Mesendoderm (in vitro differentiated cells): ENCODE results near the gene CHRNA3.

Experiments
- DNase-seq: peaks from one replicate; pipeline ENCODE4 v3.0.0; 2013
- H2AK5ac ChIP-seq: 2 replicates; pipeline ENCODE4 v1.6.1; 2013; ENCODE audit warnings: low read length, inconsistent platforms
- H2BK120ac ChIP-seq: 2 replicates; pipeline ENCODE4 v1.6.1; 2013; ENCODE audit warnings: low read depth, mild to moderate bottlenecking, low read length, moderate library complexity, mixed read lengths
- H2BK15ac ChIP-seq: replicated peaks from 2 replicates; pipeline ENCODE4 v1.6.1; 2013; ENCODE audit warnings: low read depth, mild to moderate bottlenecking, moderate library complexity
- H2BK5ac ChIP-seq: 2 replicates; pipeline ENCODE4 v1.6.1; 2013; ENCODE audit warnings: low read length, inconsistent platforms
- H3K18ac ChIP-seq: 2 replicates; pipeline ENCODE4 v1.6.1; 2013; ENCODE audit warnings: mild to moderate bottlenecking, low read length, mixed read lengths
- H3K23ac ChIP-seq: one replicate; pipeline ENCODE4 v1.6.1; 2013; ENCODE audit warnings: low read length
- H3K27ac ChIP-seq: 2 replicates; pipeline ENCODE4 v1.5.1; 2013; ENCODE audit warnings: low read depth, mild to moderate bottlenecking, inconsistent platforms, low read length, moderate library complexity
- H3K27me3 ChIP-seq: 2 replicates; pipeline ENCODE4 v1.6.1; 2013; ENCODE audit warnings: low read length, control low read depth, mild to moderate bottlenecking, inconsistent platforms; ENCODE audit not compliant: insufficient read depth, poor library complexity
- H3K36me3 ChIP-seq: 2 replicates; pipeline ENCODE4 v1.6.1; 2013; ENCODE audit warnings: low read length, inconsistent platforms; ENCODE audit not compliant: control insufficient read depth, insufficient read depth
- H3K4ac ChIP-seq: one replicate; pipeline ENCODE4 v1.6.1; 2013; ENCODE audit warnings: low read depth, mild to moderate bottlenecking, low read length, moderate library complexity
- H3K4me1 ChIP-seq: 2 replicates; pipeline ENCODE4 v1.6.1; 2013; ENCODE audit warnings: low read depth, low read length, inconsistent platforms; ENCODE audit not compliant: control insufficient read depth
- H3K4me2 ChIP-seq: 2 replicates; pipeline ENCODE4 v1.6.1; 2013; ENCODE audit warnings: low read length
- H3K4me3 ChIP-seq: 2 replicates; pipeline ENCODE4 v1.5.1; 2013; ENCODE audit warnings: mild to moderate bottlenecking, low read length
- H3K56ac ChIP-seq: one replicate; pipeline ENCODE4 v1.6.1; 2013; ENCODE audit warnings: low read length
- H3K79me1 ChIP-seq: 2 replicates; pipeline ENCODE4 v1.6.1; 2013; ENCODE audit warnings: low read length, inconsistent platforms
- H3K79me2 ChIP-seq: 2 replicates; pipeline ENCODE4 v1.6.1; 2013; ENCODE audit warnings: mild to moderate bottlenecking, low read length; ENCODE audit not compliant: control insufficient read depth, insufficient read depth
- H3K9ac ChIP-seq: 2 replicates; pipeline ENCODE4 v1.6.1; 2013; ENCODE audit warnings: low read length, inconsistent platforms
- H4K5ac ChIP-seq: one replicate; pipeline ENCODE4 v1.6.1; 2013; ENCODE audit warnings: low read length
- H4K8ac ChIP-seq: one replicate; pipeline ENCODE4 v1.6.1; 2013; ENCODE audit warnings: low read depth, mild to moderate bottlenecking, control low read depth, low read length, moderate library complexity
- WGBS: extraction: QIAGEN DNeasy Blood & Tissue Kit; methylation state at CpG from one replicate; pipeline ENCODE4 v1.1.7; 2013; ENCODE audit warnings: low lambda C conversion rate, missing lambda C conversion rate; ENCODE audit not compliant: insufficient coverage; ENCODE audit errors: extremely low coverage; 5-methylcytosine and 5-hydroxymethylcytosine counted together

Gene CHRNA3

GRCh38 chr15:78662028-78662427 is 41.2 kb upstream of the CHRNA3 start:
- H3K4me3 ChIP-seq, result no peak overlapping the region
- H3K79me1 ChIP-seq, result no peaks in the 10 kb centered on the region
- no peak overlapping the region for H3K9ac ChIP-seq
- H3K27ac ChIP-seq, result no peak overlapping the region
- no peaks in the 10 kb centered on the region for H3K27me3 ChIP-seq
- H2AK5ac ChIP-seq, result no peak overlapping the region
- no peaks in the 10 kb centered on the region for H3K79me2 ChIP-seq
- H4K5ac ChIP-seq, result no peak overlapping the region
- no CpG with 5 or more reads among the region's 5 CpGs for WGBS
- H2BK15ac ChIP-seq, result no peak overlapping the region
- no peak overlapping the region for H4K8ac ChIP-seq
- H2BK120ac ChIP-seq, result no peak overlapping the region
- H3K18ac ChIP-seq, result no peak overlapping the region
- H3K4me2 ChIP-seq, result no peak overlapping the region
- no peak overlapping the region for H3K56ac ChIP-seq
- H2BK5ac ChIP-seq, result no peak overlapping the region
- no peak overlapping the region for H3K4ac ChIP-seq
- H3K4me1 ChIP-seq, result no peaks in the 10 kb centered on the region
- H3K23ac ChIP-seq, result no peak overlapping the region
- H3K36me3 ChIP-seq, result no peaks in the 10 kb centered on the region
- no peak for DNase-seq

DNA sequence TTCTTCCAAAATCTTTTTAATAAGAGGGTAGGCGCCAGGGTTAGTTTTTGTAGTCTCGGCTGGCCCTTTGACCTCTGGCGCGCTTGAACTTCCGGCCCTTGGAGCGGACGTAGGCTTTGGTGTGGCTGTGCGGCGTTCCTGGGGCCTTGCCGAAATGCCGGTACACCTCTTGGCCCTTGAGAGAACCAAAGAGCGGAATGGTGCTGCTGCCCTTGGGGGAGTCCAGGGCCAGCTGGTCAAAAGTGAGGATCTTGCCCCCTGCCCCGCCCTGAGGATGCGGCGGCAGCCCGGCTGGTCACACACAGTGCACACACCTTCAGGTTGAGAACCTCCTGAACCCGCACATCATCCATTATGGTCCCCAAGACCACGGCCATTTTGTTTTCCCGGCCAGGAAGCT is 40.2 kb upstream of the CHRNA3 start:
- Histone ChIP-seq H3K9ac (no peak overlapping the region), H4K5ac (no peak overlapping the region), H3K18ac (no peak overlapping the region), H3K27ac (no peak overlapping the region), H3K79me1 (no peaks in the 10 kb centered on the region), H3K23ac (no peak overlapping the region), H3K56ac (no peak overlapping the region), H3K4me1 (no peaks in the 10 kb centered on the region), H3K4me3 (no peak overlapping the region), H3K79me2 (no peaks in the 10 kb centered on the region), H3K4ac (no peak overlapping the region), H4K8ac (no peak overlapping the region), H3K27me3 (no peaks in the 10 kb centered on the region), H2BK15ac (no peak overlapping the region), H2AK5ac (no peak overlapping the region), H3K4me2 (no peak overlapping the region), H3K36me3 (no peaks in the 10 kb centered on the region), H2BK120ac (no peak overlapping the region), H2BK5ac (no peak overlapping the region)
- WGBS, result no CpG with 5 or more reads among the region's 19 CpGs
- no peak for DNase-seq

GRCh38 chr15:78660584-78660983 is 39.8 kb upstream of the CHRNA3 start:
- no peak for DNase-seq
- Histone ChIP-seq H2BK5ac (no peak overlapping the region), H3K9ac (no peak overlapping the region)

DNA sequence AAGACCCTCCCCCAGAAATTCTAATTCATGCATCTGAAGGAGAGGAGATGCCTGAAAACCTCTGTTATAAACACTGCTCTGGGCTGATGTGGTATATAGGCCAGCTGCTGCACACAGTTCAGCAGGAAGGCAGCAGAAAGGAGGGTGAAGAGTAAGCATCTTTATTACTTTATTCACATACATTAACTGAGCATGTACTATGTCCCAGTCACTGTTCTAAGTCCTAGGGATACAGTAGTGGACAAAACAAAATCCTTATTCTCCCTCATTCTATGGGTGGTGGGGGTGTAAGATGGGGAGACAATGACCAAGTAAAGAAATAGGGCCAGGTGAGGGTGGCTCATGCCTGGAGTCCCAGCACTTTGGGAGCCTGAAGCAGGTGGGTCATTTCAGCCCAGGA is 38.0 kb upstream of the CHRNA3 start:
- no peak for DNase-seq
- no peaks in the 10 kb centered on the region for H3K36me3 ChIP-seq
- H3K27me3 ChIP-seq, result no peaks in the 10 kb centered on the region
- H3K79me1 ChIP-seq, result no peaks in the 10 kb centered on the region
- no peak overlapping the region for H3K4me3 ChIP-seq
- no peak overlapping the region for H3K9ac ChIP-seq
- no peak overlapping the region for H3K18ac ChIP-seq
- no peak overlapping the region for H2BK5ac ChIP-seq
- no peak overlapping the region for H3K56ac ChIP-seq
- H3K4me2 ChIP-seq, result no peak overlapping the region
- no peak overlapping the region for H2BK15ac ChIP-seq
- H2AK5ac ChIP-seq, result no peak overlapping the region
- no peaks in the 10 kb centered on the region for H3K4me1 ChIP-seq
- H2BK120ac ChIP-seq, result no peak overlapping the region
- H3K79me2 ChIP-seq, result no peaks in the 10 kb centered on the region
- no peak overlapping the region for H3K27ac ChIP-seq
- no peak overlapping the region for H3K23ac ChIP-seq
- no peak overlapping the region for H4K8ac ChIP-seq
- no peak overlapping the region for H4K5ac ChIP-seq
- no peak overlapping the region for H3K4ac ChIP-seq

More at GRCh38 chr15:78660584-78660983, 39.8 kb upstream of the CHRNA3 start:
- H3K79me1 ChIP-seq, result no peaks in the 10 kb centered on the region
- WGBS, result no CpG with 5 or more reads among the region's 9 CpGs
- H4K5ac ChIP-seq, result no peak overlapping the region
- no peaks in the 10 kb centered on the region for H3K4me1 ChIP-seq
- H3K27me3 ChIP-seq, result no peaks in the 10 kb centered on the region
- no peak overlapping the region for H3K18ac ChIP-seq
- no peak overlapping the region for H3K23ac ChIP-seq
- H3K4ac ChIP-seq, result no peak overlapping the region
- H2BK15ac ChIP-seq, result no peak overlapping the region
- no peak overlapping the region for H2BK120ac ChIP-seq
- no peak overlapping the region for H3K56ac ChIP-seq
- no peak overlapping the region for H3K27ac ChIP-seq
- no peak overlapping the region for H2AK5ac ChIP-seq
- H3K4me2 ChIP-seq, result no peak overlapping the region
- no peaks in the 10 kb centered on the region for H3K36me3 ChIP-seq
- H4K8ac ChIP-seq, result no peak overlapping the region
- H3K79me2 ChIP-seq, result no peaks in the 10 kb centered on the region
- no peak overlapping the region for H3K4me3 ChIP-seq

DNA sequence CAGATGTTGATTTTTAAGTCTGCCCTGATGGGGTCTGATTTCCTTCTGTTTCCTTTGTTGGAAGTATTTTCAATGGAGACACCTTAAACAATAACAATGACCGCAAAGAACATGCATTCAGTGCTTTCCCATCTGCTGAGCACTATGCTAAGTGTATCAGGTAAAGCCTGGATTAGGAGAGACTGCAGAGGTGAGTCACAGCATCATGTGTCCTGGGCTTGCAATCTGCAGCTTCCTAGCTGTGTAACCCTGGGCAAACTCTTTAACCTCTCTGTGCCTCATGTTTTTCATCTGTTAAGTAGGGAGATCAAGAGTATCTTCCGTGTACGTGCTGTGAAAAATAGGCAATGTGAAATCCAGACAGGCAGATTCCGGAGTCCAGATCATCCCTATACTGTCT is 33.5 kb upstream of the CHRNA3 start:
- no peak overlapping the region for H2AK5ac ChIP-seq
- H2BK5ac ChIP-seq, result no peak overlapping the region
- H3K4me2 ChIP-seq, result no peak overlapping the region
- no peak overlapping the region for H3K4me3 ChIP-seq
- no peaks in the 10 kb centered on the region for H3K79me2 ChIP-seq
- H3K56ac ChIP-seq, result no peak overlapping the region
- H3K23ac ChIP-seq, result no peak overlapping the region
- H3K9ac ChIP-seq, result no peak overlapping the region
- no peak overlapping the region for H4K5ac ChIP-seq
- no peak overlapping the region for H2BK120ac ChIP-seq
- H3K4ac ChIP-seq, result no peak overlapping the region
- no peaks in the 10 kb centered on the region for H3K36me3 ChIP-seq
- no peak for DNase-seq
- H2BK15ac ChIP-seq, result no peak overlapping the region
- H3K27me3 ChIP-seq, result no peaks in the 10 kb centered on the region
- no peaks in the 10 kb centered on the region for H3K79me1 ChIP-seq
- no peak overlapping the region for H4K8ac ChIP-seq
- H3K27ac ChIP-seq, result no peak overlapping the region
- WGBS, result no CpG with 5 or more reads among the region's 4 CpGs
- H3K4me1 ChIP-seq, result no peaks in the 10 kb centered on the region
- no peak overlapping the region for H3K18ac ChIP-seq

DNA sequence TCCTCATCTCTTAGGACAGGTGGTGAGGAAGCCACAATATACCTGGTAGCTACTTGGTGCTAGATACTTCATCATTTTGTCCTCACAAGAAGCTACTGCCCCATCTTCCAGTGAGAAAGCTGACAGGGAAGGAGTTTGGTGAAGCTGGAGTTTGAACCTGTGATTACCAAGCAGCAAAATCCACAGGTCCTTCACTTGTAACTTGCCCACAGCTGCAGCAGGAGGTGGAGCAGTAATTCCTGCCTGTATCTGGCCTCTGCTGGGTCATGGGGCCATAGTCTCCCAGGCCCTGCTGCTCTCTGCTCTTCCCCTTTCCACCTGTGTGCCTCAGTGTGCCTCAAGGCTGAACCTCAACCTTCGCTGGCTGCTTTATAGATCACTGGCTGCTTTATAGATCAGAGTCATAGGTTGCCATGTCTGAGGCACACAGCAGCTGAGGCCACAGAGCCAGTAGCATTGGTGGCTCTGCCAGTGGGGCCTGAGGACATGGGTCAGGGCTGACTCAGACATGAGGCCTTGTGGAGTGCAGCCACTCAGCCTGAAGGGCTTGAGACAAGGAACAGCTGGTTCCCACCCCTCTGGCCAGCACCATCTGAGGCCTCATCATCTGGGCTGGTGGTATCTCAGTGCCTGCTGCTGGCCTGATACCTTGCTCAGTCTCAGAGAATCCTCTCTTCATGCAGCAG is 31.3 kb upstream of the CHRNA3 start:
- Histone ChIP-seq H3K79me2 (no peaks in the 10 kb centered on the region), H4K8ac (no peak overlapping the region), H3K36me3 (no peaks in the 10 kb centered on the region), H3K4me3 (no peak overlapping the region), H3K9ac (no peak overlapping the region), H2AK5ac (no peak overlapping the region), H3K27me3 (no peaks in the 10 kb centered on the region), H2BK15ac (no peak overlapping the region), H3K79me1 (no peaks in the 10 kb centered on the region), H3K23ac (no peak overlapping the region), H2BK120ac (no peak overlapping the region), H4K5ac (no peak overlapping the region), H3K4ac (no peak overlapping the region), H2BK5ac (no peak overlapping the region), H3K18ac (no peak overlapping the region), H3K56ac (no peak overlapping the region), H3K4me2 (no peak overlapping the region), H3K4me1 (no peaks in the 10 kb centered on the region), H3K27ac (no peak overlapping the region)
- WGBS, result no CpG with 5 or more reads among the region's 1 CpG
- DNase-seq, result no peak
